HEK293 (cell line): ENCODE results near the gene HGFAC.
A peak's percentile ranks its signal among the peaks of the same experiment; 100 is the strongest.

Experiments used
- CTCF ChIA-PET: fragments of 350-600 bp; formaldehyde crosslinking; extraction: SDS; loops from one replicate; lab custom pipeline; 2021; ENCODE audit warnings: antibody characterized with exemption; lab: Yijun Ruan, JAX
- POLR2A ChIA-PET: fragments of 300-600 bp; formaldehyde crosslinking; extraction: SDS; loops from one replicate; lab custom pipeline; 2020; ENCODE audit warnings: antibody characterized with exemption, inconsistent platforms; lab: Yijun Ruan, JAX
- H3K27ac ChIP-seq: fragments of 200-500 bp; sonication (Bioruptor generic); 2 replicates; pipeline ENCODE4 v1.5.1; 2014; ENCODE audit warnings: low read depth, low read length, control low read depth, inconsistent platforms; ENCODE audit errors: extremely low read depth
- H3K36me3 ChIP-seq, 2 experiments: fragments of 200-500 bp in 1 of 2; sonication (Bioruptor generic) in 1 of 2; 1 replicate in 1 of 2; 2 replicates in 1 of 2; pipeline ENCODE4 v1.5.1; 2014 to 2017; ENCODE audit warnings: inconsistent platforms in 2 of 2, low read length in 2 of 2; ENCODE audit not compliant: control insufficient read depth in 2 of 2, insufficient read depth in 1 of 2
- H3K4me1 ChIP-seq: fragments of 200-500 bp; sonication (Bioruptor generic); 2 replicates; pipeline ENCODE4 v1.5.1; 2014; ENCODE audit warnings: mild to moderate bottlenecking, low read length, inconsistent platforms; ENCODE audit not compliant: control insufficient read depth, insufficient read depth
- H3K4me3 ChIP-seq: 2 replicates; pipeline ENCODE4 v1.5.1; 2011; ENCODE audit warnings: low read depth, mild to moderate bottlenecking, control low read depth, low read length, moderate library complexity
- H3K9me3 ChIP-seq: fragments of 200-500 bp; sonication (Bioruptor generic); 2 replicates; pipeline ENCODE4 v1.5.1; 2014; ENCODE audit warnings: low read depth, low read length, inconsistent platforms; ENCODE audit not compliant: control insufficient read depth, insufficient read depth
- AEBP2 ChIP-seq: fragments of 450-650 bp; formaldehyde crosslinking; IDR thresholded peaks from 2 replicates; pipeline ENCODE4 v1.5.1; 2016; ENCODE audit warnings: missing biosample characterization, missing genetic modification characterization, borderline replicate concordance
- BCL11A ChIP-seq: fragments of 450-650 bp; formaldehyde crosslinking; IDR thresholded peaks from 2 replicates; pipeline ENCODE4 v1.5.1; 2016; ENCODE audit warnings: low read depth, missing biosample characterization, missing genetic modification characterization
- GLIS1 ChIP-seq: fragments of 450-650 bp; formaldehyde crosslinking; IDR thresholded peaks from 2 replicates; pipeline ENCODE4 v1.5.1; 2016; ENCODE audit warnings: missing biosample characterization, missing genetic modification characterization
- GLIS2 ChIP-seq: fragments of 450-650 bp; formaldehyde crosslinking; IDR thresholded peaks from 2 replicates; pipeline ENCODE4 v1.5.1; 2016; ENCODE audit warnings: missing biosample characterization, missing genetic modification characterization
- HIC1 ChIP-seq: fragments of 450-650 bp; formaldehyde crosslinking; IDR thresholded peaks from 2 replicates; pipeline ENCODE4 v1.5.1; 2016; ENCODE audit warnings: missing biosample characterization, missing genetic modification characterization
- KLF1 ChIP-seq: fragments of 450-650 bp; formaldehyde crosslinking; IDR thresholded peaks from 2 replicates; pipeline ENCODE4 v1.5.1; 2016; ENCODE audit warnings: missing biosample characterization, missing genetic modification characterization
- MEIS1 ChIP-seq: sonication (generic); formaldehyde crosslinking; IDR thresholded peaks from 2 replicates; pipeline ENCODE4 v1.8.1; 2022; ENCODE audit warnings: missing genetic modification reagents, mild to moderate bottlenecking, borderline replicate concordance
- PATZ1 ChIP-seq: fragments of 450-650 bp; formaldehyde crosslinking; IDR thresholded peaks from 2 replicates; pipeline ENCODE4 v1.5.1; 2016; ENCODE audit warnings: missing biosample characterization, missing genetic modification characterization
- REPIN1 ChIP-seq: fragments of 450-650 bp; formaldehyde crosslinking; IDR thresholded peaks from 2 replicates; pipeline ENCODE4 v1.5.1; 2017; ENCODE audit warnings: missing biosample characterization, missing genetic modification characterization, low read depth
- SALL2 ChIP-seq: fragments of 450-650 bp; formaldehyde crosslinking; IDR thresholded peaks from 2 replicates; pipeline ENCODE4 v1.5.0; 2017; ENCODE audit warnings: missing biosample characterization, mild to moderate bottlenecking, missing genetic modification characterization, borderline replicate concordance
- SP2 ChIP-seq: fragments of 450-650 bp; formaldehyde crosslinking; IDR thresholded peaks from 2 replicates; pipeline ENCODE4 v1.5.1; 2016; ENCODE audit warnings: missing biosample characterization, missing genetic modification characterization
- SP7 ChIP-seq: fragments of 450-650 bp; formaldehyde crosslinking; IDR thresholded peaks from 2 replicates; pipeline ENCODE4 v1.5.1; 2016; ENCODE audit warnings: missing biosample characterization, missing genetic modification characterization
- ZNF112 ChIP-seq: fragments of 450-650 bp; formaldehyde crosslinking; IDR thresholded peaks from 2 replicates; pipeline ENCODE4 v1.5.0; 2017; ENCODE audit warnings: missing biosample characterization, missing genetic modification characterization
- ZNF138 ChIP-seq: fragments of 450-650 bp; formaldehyde crosslinking; IDR thresholded peaks from 2 replicates; pipeline ENCODE4 v1.5.1; 2016; ENCODE audit warnings: missing biosample characterization, missing genetic modification characterization, borderline replicate concordance
- ZNF146 ChIP-seq: fragments of 450-650 bp; formaldehyde crosslinking; IDR thresholded peaks from 2 replicates; pipeline ENCODE4 v1.5.1; 2016; ENCODE audit warnings: missing biosample characterization, missing genetic modification characterization
- ZNF155 ChIP-seq: fragments of 450-650 bp; formaldehyde crosslinking; IDR thresholded peaks from 2 replicates; pipeline ENCODE4 v1.5.1; 2016; ENCODE audit warnings: missing biosample characterization, missing genetic modification characterization
- ZNF2 ChIP-seq: fragments of 450-650 bp; formaldehyde crosslinking; IDR thresholded peaks from 2 replicates; pipeline ENCODE4 v1.5.1; 2016; ENCODE audit warnings: missing biosample characterization, missing genetic modification characterization
- ZNF211 ChIP-seq: fragments of 450-650 bp; formaldehyde crosslinking; IDR thresholded peaks from 2 replicates; pipeline ENCODE4 v1.5.1; 2016; ENCODE audit warnings: low read depth, missing biosample characterization, missing genetic modification characterization
- ZNF223 ChIP-seq: fragments of 450-650 bp; formaldehyde crosslinking; IDR thresholded peaks from 2 replicates; pipeline ENCODE4 v1.5.1; 2016; ENCODE audit warnings: missing biosample characterization, missing genetic modification characterization
- ZNF404 ChIP-seq: fragments of 450-650 bp; formaldehyde crosslinking; IDR thresholded peaks from 2 replicates; pipeline ENCODE4 v1.5.1; 2017; ENCODE audit warnings: missing biosample characterization, missing genetic modification characterization
- ZNF501 ChIP-seq: fragments of 450-650 bp; formaldehyde crosslinking; IDR thresholded peaks from 2 replicates; pipeline ENCODE4 v1.5.1; 2016; ENCODE audit warnings: missing biosample characterization, missing genetic modification characterization
- ZNF518A ChIP-seq: fragments of 450-650 bp; formaldehyde crosslinking; conservative IDR thresholded peaks from 2 replicates; pipeline ENCODE4 v1.5.1; 2016; ENCODE audit warnings: low read depth, missing biosample characterization, missing genetic modification characterization
- ZNF596 ChIP-seq: fragments of 450-650 bp; IDR thresholded peaks from 2 replicates; pipeline ENCODE4 v1.5.0; 2018; ENCODE audit warnings: missing biosample characterization, mild to moderate bottlenecking, missing genetic modification characterization, moderate library complexity
- ZNF600 ChIP-seq: fragments of 450-650 bp; formaldehyde crosslinking; IDR thresholded peaks from 2 replicates; pipeline ENCODE4 v1.5.1; 2016; ENCODE audit warnings: missing biosample characterization, missing genetic modification characterization
- ZNF629 ChIP-seq: fragments of 450-650 bp; formaldehyde crosslinking; IDR thresholded peaks from 2 replicates; pipeline ENCODE4 v1.5.1; 2017; ENCODE audit warnings: missing biosample characterization, missing genetic modification characterization
- ZNF654 ChIP-seq: fragments of 450-650 bp; formaldehyde crosslinking; IDR thresholded peaks from 2 replicates; pipeline ENCODE4 v1.5.1; 2016; ENCODE audit warnings: low read depth, missing biosample characterization, missing genetic modification characterization
- ZNF677 ChIP-seq: fragments of 450-650 bp; IDR thresholded peaks from 2 replicates; pipeline ENCODE4 v1.5.0; 2018; ENCODE audit warnings: missing biosample characterization, mild to moderate bottlenecking, missing genetic modification characterization, moderate library complexity
- ZNF76 ChIP-seq: fragments of 450-650 bp; formaldehyde crosslinking; IDR thresholded peaks from 2 replicates; pipeline ENCODE4; 2016; ENCODE audit warnings: low read depth, missing biosample characterization, missing genetic modification characterization, borderline replicate concordance

The HGFAC gene

DNA sequence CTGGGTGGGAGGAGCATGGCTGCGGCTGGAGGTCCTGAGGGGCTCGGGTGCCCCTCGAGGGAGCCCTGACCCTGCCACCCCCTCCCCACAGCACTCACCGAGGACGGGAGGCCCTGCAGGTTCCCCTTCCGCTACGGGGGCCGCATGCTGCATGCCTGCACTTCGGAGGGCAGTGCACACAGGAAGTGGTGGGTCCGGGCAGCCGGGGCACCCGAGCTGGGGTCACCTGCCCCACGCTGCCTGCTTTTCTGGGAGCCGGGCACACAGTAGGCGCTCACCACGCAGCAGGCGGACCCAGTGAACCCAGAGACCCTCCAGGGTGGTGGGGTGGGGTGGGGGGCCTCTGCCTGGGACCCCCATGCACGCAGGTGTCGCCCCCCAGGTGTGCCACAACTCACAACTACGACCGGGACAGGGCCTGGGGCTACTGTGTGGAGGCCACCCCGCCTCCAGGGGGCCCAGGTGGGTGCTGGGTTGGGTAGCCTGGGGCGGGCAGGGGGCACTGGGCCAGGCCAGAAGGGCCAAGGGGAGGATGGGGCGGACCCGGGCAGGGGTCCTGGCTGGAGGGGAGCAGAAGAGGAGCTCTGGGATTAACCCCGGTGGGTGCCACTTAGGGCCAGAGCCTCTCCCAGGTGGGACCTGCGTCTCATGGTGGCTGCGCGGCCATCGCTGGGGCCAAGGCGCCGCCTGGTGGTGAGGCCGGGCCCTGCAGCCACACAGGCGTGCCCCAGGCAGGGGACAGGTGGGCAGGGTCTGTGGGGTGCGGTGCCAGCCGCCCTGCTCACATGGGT is 1.4 kb downstream of the HGFAC start:
- H3K4me3 ChIP-seq, result no peak overlapping the region
- H3K36me3 ChIP-seq, result no peaks in the 10 kb centered on the region
- H3K9me3 ChIP-seq, result no peaks in the 10 kb centered on the region
- ChIA-PET POLR2A (no interaction called here), CTCF (interaction anchor here (0.5 to 1.5 kb wide), 18 partner anchors 9 to 1356 kb away, joined by 3 to 9 read pairs (median 4); no protein-coding TSS in a partner anchor)
- no peaks in the 10 kb centered on the region for H3K4me1 ChIP-seq
- H3K27ac ChIP-seq, result no peak overlapping the region
- no peak for TF ChIP-seq ZNF223 (tag by site-specific recombination)
- TF ChIP-seq SP2, result no peak
- TF ChIP-seq GLIS1 (tag by site-specific recombination), result peak; percentile 63; the same call in 1 of the 2 replicates
- no peak for TF ChIP-seq ZNF112 (tag by site-specific recombination)
- TF ChIP-seq ZNF518A (tag by site-specific recombination), result no peak
- TF ChIP-seq REPIN1 (tag by site-specific recombination), result no peak
- TF ChIP-seq SP7 (tag by site-specific recombination), result 0 out of 2 replicates have a peak, but pooled peaks have one; percentile 42
- no peak for TF ChIP-seq ZNF404
- no peak for TF ChIP-seq ZNF211 (tag by site-specific recombination)
- no peak for TF ChIP-seq ZNF501
- no peak for TF ChIP-seq ZNF677 (tag by site-specific recombination)
- TF ChIP-seq ZNF596, result no peak
- TF ChIP-seq KLF1, result peak; percentile 65
- no peak for TF ChIP-seq SALL2 (tag by site-specific recombination)
- TF ChIP-seq ZNF654 (tag by site-specific recombination), result peak; percentile 39
- no peak for TF ChIP-seq ZNF155 (tag by site-specific recombination)
- TF ChIP-seq ZNF146 (tag by site-specific recombination), result no peak
- TF ChIP-seq AEBP2 (tag by site-specific recombination), result no peak
- TF ChIP-seq ZNF2 (tag by site-specific recombination), result peak; percentile 65; the same call in 1 of the 2 replicates
- TF ChIP-seq ZNF600 (tag by site-specific recombination), result no peak
- no peak for TF ChIP-seq ZNF629 (tag by site-specific recombination)
- TF ChIP-seq ZNF138 (tag by site-specific recombination), result no peak
- peak; percentile 81 for TF ChIP-seq GLIS2 (tag by site-specific recombination)
- TF ChIP-seq PATZ1 (tag by site-specific recombination), result peak; percentile 67
- TF ChIP-seq ZNF76, result 0 out of 2 replicates have a peak, but pooled peaks have one; percentile 20
- TF ChIP-seq MEIS1, result no peak
- peak; percentile 70; the same call in 1 of the 2 replicates for TF ChIP-seq BCL11A (tag by site-specific recombination)
- peak; percentile 82 for TF ChIP-seq HIC1 (tag by site-specific recombination)
